ENCODE measurements around the gene PRDM16.

The PRDM16 gene

GRCh38 chr1:3213730-3214129 lies 144.7 kb downstream of the PRDM16 start:
- TF ChIP-seq JUND (IDR thresholded peaks at IDR 0.05; ENCODE audit: low read depth), result no peak
- in situ Hi-C loops (cut with HindIII; ENCODE audit: low pct_unique_long_range_greater_than_20kb, low sequenced_read_pairs), result no loop called here
- DNase-seq (ENCODE audit: low read depth in 1 of 2, low spot score in 1 of 2), result no peak

- no peak for TF ChIP-seq JUND (IDR thresholded peaks at IDR 0.05; ENCODE audit: low read depth)
- DNase-seq (ENCODE audit: low read depth in 1 of 2, low spot score in 1 of 2), result no peak
- in situ Hi-C loops (cut with HindIII; ENCODE audit: low pct_unique_long_range_greater_than_20kb, low sequenced_read_pairs), result no loop called here
Observed at GRCh38 chr1:3215198-3216014, 146.4 kb downstream of the PRDM16 start.

GRCh38 chr1:3216015-3216391 lies 147.0 kb downstream of the PRDM16 start:
- in situ Hi-C loops (cut with HindIII; ENCODE audit: low pct_unique_long_range_greater_than_20kb, low sequenced_read_pairs), result no loop called here
- TF ChIP-seq JUND (IDR thresholded peaks at IDR 0.05; ENCODE audit: low read depth), result no peak
- DNase-seq (ENCODE audit: low read depth in 1 of 2, low spot score in 1 of 2), result no peak

GRCh38 chr1:3217181-3217641 lies 148.2 kb downstream of the PRDM16 start:
- in situ Hi-C loops (cut with HindIII; ENCODE audit: low pct_unique_long_range_greater_than_20kb, low sequenced_read_pairs), result no loop called here
- no peak for DNase-seq (ENCODE audit: low read depth in 1 of 2, low spot score in 1 of 2)
- no peak for TF ChIP-seq JUND (IDR thresholded peaks at IDR 0.05; ENCODE audit: low read depth)

- in situ Hi-C loops (cut with HindIII; ENCODE audit: low pct_unique_long_range_greater_than_20kb, low sequenced_read_pairs), result no loop called here
Observed at GRCh38 chr1:3217979-3218679, 149.1 kb downstream of the PRDM16 start.

GRCh38 chr1:3219005-3219790 lies 150.2 kb downstream of the PRDM16 start:
- DNase-seq (ENCODE audit: low read depth in 1 of 2, low spot score in 1 of 2), result peak; percentile 19 to 25
- in situ Hi-C loops (cut with HindIII; ENCODE audit: low pct_unique_long_range_greater_than_20kb, low sequenced_read_pairs), result no loop called here

More at GRCh38 chr1:3217979-3218679, 149.1 kb downstream of the PRDM16 start:
- TF ChIP-seq JUND (IDR thresholded peaks at IDR 0.05; ENCODE audit: low read depth), result no peak
- no peak for DNase-seq (ENCODE audit: low read depth in 1 of 2, low spot score in 1 of 2)

GRCh38 chr1:3219791-3220467 lies 150.9 kb downstream of the PRDM16 start:
- no peak for TF ChIP-seq JUND (IDR thresholded peaks at IDR 0.05; ENCODE audit: low read depth)
- in situ Hi-C loops (cut with HindIII; ENCODE audit: low pct_unique_long_range_greater_than_20kb, low sequenced_read_pairs), result no loop called here
- no peak for DNase-seq (ENCODE audit: low read depth in 1 of 2, low spot score in 1 of 2)

More at GRCh38 chr1:3219005-3219790, 150.2 kb downstream of the PRDM16 start:
- no peak for TF ChIP-seq JUND (IDR thresholded peaks at IDR 0.05; ENCODE audit: low read depth)

- in situ Hi-C loops (cut with HindIII; ENCODE audit: low pct_unique_long_range_greater_than_20kb, low sequenced_read_pairs), result no loop called here
- no peak for TF ChIP-seq JUND (IDR thresholded peaks at IDR 0.05; ENCODE audit: low read depth)
Observed at GRCh38 chr1:3221112-3222041, 152.4 kb downstream of the PRDM16 start.

GRCh38 chr1:3222042-3222692 lies 153.2 kb downstream of the PRDM16 start:
- in situ Hi-C loops (cut with HindIII; ENCODE audit: low pct_unique_long_range_greater_than_20kb, low sequenced_read_pairs), result no loop called here
- TF ChIP-seq JUND (IDR thresholded peaks at IDR 0.05; ENCODE audit: low read depth), result no peak
- no peak for DNase-seq (ENCODE audit: low read depth in 1 of 2, low spot score in 1 of 2)

More at GRCh38 chr1:3221112-3222041, 152.4 kb downstream of the PRDM16 start:
- DNase-seq (ENCODE audit: low read depth in 1 of 2, low spot score in 1 of 2), result no peak

GRCh38 chr1:3225661-3226060 lies 156.7 kb downstream of the PRDM16 start:
- in situ Hi-C loops (cut with HindIII; ENCODE audit: low pct_unique_long_range_greater_than_20kb, low sequenced_read_pairs), result no loop called here
- TF ChIP-seq JUND (IDR thresholded peaks at IDR 0.05; ENCODE audit: low read depth), result no peak
- no peak for DNase-seq (ENCODE audit: low read depth in 1 of 2, low spot score in 1 of 2)

GRCh38 chr1:3226191-3226590 lies 157.2 kb downstream of the PRDM16 start:
- TF ChIP-seq JUND (IDR thresholded peaks at IDR 0.05; ENCODE audit: low read depth), result no peak
- in situ Hi-C loops (cut with HindIII; ENCODE audit: low pct_unique_long_range_greater_than_20kb, low sequenced_read_pairs), result no loop called here
- DNase-seq (ENCODE audit: low read depth in 1 of 2, low spot score in 1 of 2), result no peak

Data from T47D (cell line).